GM12878 (cell line): ENCODE results near the gene MEGF11. TPM values are rescaled to one million over a fixed set of nuclear protein-coding genes. Genes with fewer than 3 reads are reported as not detected.

Source experiments
- ATAC-seq: fragments of 200-7000 bp; cut with Tn5 transposase; 3 replicates; pipeline ENCODE4 v1.9.1; 2020; ENCODE audit warnings: mild to moderate bottlenecking, moderate library complexity
- BruUV-seq: library from RNA; stranded (reverse); fragments of 400-500 nt; replicated peaks from 2 replicates; lab custom pipeline; 2021; lab: Mats Ljungman, UMichigan
- CTCF ChIA-PET: fragments of 300-600 bp; sonication (Branson Sonifier 250); formaldehyde crosslinking; extraction: SDS; loops from one replicate; lab custom pipeline; 2021; ENCODE audit warnings: inconsistent platforms; lab: Yijun Ruan, JAX
- POLR2A ChIA-PET: fragments of 350-600 bp; formaldehyde crosslinking; extraction: SDS; loops from one replicate; lab custom pipeline; 2021; ENCODE audit warnings: inconsistent platforms; lab: Charles Lee
- RAD21 ChIA-PET: fragments of 300-600 bp; sonication (Branson Sonifier 250); formaldehyde crosslinking; loops from one replicate; lab custom pipeline; 2023; ENCODE audit warnings: antibody characterized with exemption; ENCODE audit not compliant: unreplicated experiment; lab: Charles Lee
- SMC1A ChIA-PET: fragments of 300-600 bp; sonication (Branson Sonifier 250); formaldehyde crosslinking; loops from one replicate; lab custom pipeline; 2023; ENCODE audit not compliant: unreplicated experiment, uncharacterized antibody; lab: Charles Lee
- DNase-seq: peaks from one replicate; pipeline ENCODE4 v3.0.0-alpha.2; 2011; ENCODE audit warnings: low read depth, low spot score
- FAIRE-seq: peaks from 3 replicates; lab custom pipeline; 2011; peaks lifted over from hg19 to GRCh38; lab: Jason Lieb, UNC
- H2AFZ ChIP-seq: 2 replicates; pipeline ENCODE4 v1.6.0; 2011; ENCODE audit warnings: low read depth, low read length, control low read depth; ENCODE audit not compliant: control insufficient read depth
- H3K27ac ChIP-seq: 2 replicates; pipeline ENCODE4 v1.5.1; 2011; ENCODE audit warnings: control low read depth; ENCODE audit not compliant: control insufficient read depth, insufficient read depth
- H3K27me3 ChIP-seq, 2 experiments: replicated peaks in 1 of 2; 2 replicates each; pipeline versions ENCODE4 v1.6.0 to v1.6.1; 2011; ENCODE audit warnings: low read length in 1 of 2; ENCODE audit not compliant: control insufficient read depth in 2 of 2, insufficient read depth in 2 of 2
- H3K36me3 ChIP-seq, 2 experiments: 2 replicates each; pipeline ENCODE4 v1.5.1; 2011; ENCODE audit warnings: low read length in 1 of 2; ENCODE audit not compliant: control insufficient read depth in 2 of 2, insufficient read depth in 2 of 2
- H3K4me1 ChIP-seq: 2 replicates; pipeline ENCODE4 v1.6.1; 2011; ENCODE audit warnings: mild to moderate bottlenecking, low read length, moderate library complexity, mixed read lengths; ENCODE audit not compliant: control insufficient read depth, insufficient read depth
- H3K4me2 ChIP-seq: 2 replicates; pipeline ENCODE4 v1.6.0; 2011; ENCODE audit warnings: control low read depth; ENCODE audit not compliant: control insufficient read depth, insufficient read depth
- H3K4me3 ChIP-seq: fragments of 200-600 bp; sonication (generic); 2 replicates; pipeline ENCODE4 v1.5.1; 2016
- H3K79me2 ChIP-seq: 2 replicates; pipeline ENCODE4 v1.6.0; 2011; ENCODE audit warnings: low read length; ENCODE audit not compliant: control insufficient read depth, insufficient read depth
- H3K9ac ChIP-seq: 2 replicates; pipeline ENCODE4 v1.8.0; 2011; ENCODE audit warnings: low read length, control low read depth, mixed read lengths; ENCODE audit not compliant: control insufficient read depth, insufficient read depth
- H3K9me3 ChIP-seq: replicated peaks from 3 replicates; pipeline ENCODE4 v1.5.1; 2011; ENCODE audit warnings: mild to moderate bottlenecking, low read length; ENCODE audit not compliant: control insufficient read depth, insufficient read depth
- H4K20me1 ChIP-seq: 2 replicates; pipeline ENCODE4 v1.6.0; 2011; ENCODE audit not compliant: control insufficient read depth, insufficient read depth
- BCL3 ChIP-seq: IDR thresholded peaks from 2 replicates; pipeline ENCODE4 v1.6.1; 2011; ENCODE audit warnings: borderline replicate concordance, low read depth, mild to moderate bottlenecking, moderate library complexity, low read length; ENCODE audit not compliant: insufficient read depth, poor library complexity, severe bottlenecking
- EZH2 ChIP-seq: IDR thresholded peaks from 2 replicates; pipeline ENCODE4 v1.6.1; 2012; ENCODE audit warnings: low read depth, mild to moderate bottlenecking, control low read depth, inconsistent platforms, low read length, borderline replicate concordance; ENCODE audit not compliant: control insufficient read depth
- MLLT1 ChIP-seq: fragments of 450-650 bp; IDR thresholded peaks from 2 replicates; pipeline ENCODE4 v1.6.1; 2016; ENCODE audit warnings: mild to moderate bottlenecking
- NFXL1 ChIP-seq: fragments of 450-650 bp; IDR thresholded peaks from 2 replicates; pipeline ENCODE4 v1.6.1; 2017; ENCODE audit warnings: antibody characterized with exemption, mild to moderate bottlenecking, borderline replicate concordance
- NR2C2 ChIP-seq: IDR thresholded peaks from 2 replicates; pipeline ENCODE4 v1.6.1; 2011; ENCODE audit warnings: borderline replicate concordance, low read depth; ENCODE audit not compliant: control insufficient read depth, insufficient read length
- NRF1 ChIP-seq: conservative IDR thresholded peaks from 2 replicates; pipeline ENCODE4 v1.6.1; 2011; ENCODE audit warnings: mild to moderate bottlenecking, low read depth, low read length, improper control_type of control experiment
- ZNF217 ChIP-seq: fragments of 450-650 bp; IDR thresholded peaks from 2 replicates; pipeline ENCODE4 v1.6.1; 2017; ENCODE audit warnings: antibody characterized with exemption, mild to moderate bottlenecking
- WGBS: methylation state at CpG from one replicate; pipeline ENCODE4 v1.1.6; 2016; ENCODE audit warnings: low lambda C conversion rate; ENCODE audit not compliant: insufficient replicate concordance, insufficient coverage; ENCODE audit errors: missing lambda C conversion rate; 5-methylcytosine and 5-hydroxymethylcytosine counted together
- in situ Hi-C: fragments of 300-500 bp; cut with MboI; formaldehyde crosslinking; loops from 9 replicates; pipeline ENCODE4 v1.14.3; 2018; ENCODE audit warnings: mixed read lengths
- intact Hi-C: fragments of 100-400 bp; cut with micrococcal nuclease; formaldehyde crosslinking; loops from one replicate; pipeline ENCODE4 v1.14.2; 2022; ENCODE audit not compliant: unreplicated experiment
- polyA plus RNA-seq, 11 experiments: library from polyadenylated mRNA; depleted of rRNA in 4 of 11; unstranded in 6 of 11; stranded (reverse) in 5 of 11; fragments of >200 nt; fragmentation: Nextera tagmentation in 4 of 11; fragmentation: Illumina TruSeq in 1 of 11; extraction: Ambion mirVana in 4 of 11; extraction: Trizol in 1 of 11; gene quantifications; 1 replicate in 1 of 11; 2 replicates in 10 of 11; pipeline versions ENCODE4 v1.2.1 to v1.2.3, GENCODE V29; 2011 to 2016; ENCODE audit warnings: inconsistent platforms in 2 of 11, missing spikeins in 2 of 11, low read depth in 1 of 11
- total RNA-seq, 4 experiments: library from RNA; depleted of rRNA in 3 of 4; stranded (reverse); fragments of >200 nt in 3 of 4; fragmentation: Illumina TruSeq in 1 of 4; extraction: Trizol in 1 of 4; gene quantifications; 2 replicates each; pipeline versions ENCODE4 v1.2.1 to v1.2.3, GENCODE V29; 2013 to 2021

MEGF11 gene
- total and polyA plus RNA-seq, 10 of the 15 experiments (the other 5 are each of a cell fraction or from before 2014, with no cell fraction given) = 0.03 to 1.7 (median 0.49) TPM

- no peaks in the 10 kb centered on the region for H4K20me1 ChIP-seq
- no peak overlapping the region for H3K4me2 ChIP-seq
- RAD21 ChIA-PET = no interaction called here
- intact Hi-C loops = no loop called here
- no peak overlapping the region for H2AFZ ChIP-seq
- SMC1A ChIA-PET = no interaction called here
- WGBS = 37% methylated on average over 7 of the region's 7 CpGs
- H3K27me3 ChIP-seq = peaks cover 0 to 4% of the 10 kb centered on the region in 2 experiments; a peak in 3 of 4 replicates
- no peak overlapping the region for H3K4me3 ChIP-seq
- H3K4me1 ChIP-seq = no peaks in the 10 kb centered on the region
- POLR2A ChIA-PET = no interaction called here
- BruUV-seq = no TSS peak
- DNase-seq (no peak), FAIRE-seq (no peak), ATAC-seq (no peak)
- no peak overlapping the region for H3K27ac ChIP-seq
- TF ChIP-seq MLLT1 (no peak), BCL3 (no peak), NR2C2 (no peak), ZNF217 (no peak), NFXL1 (no peak), NRF1 (no peak), EZH2 (no peak)
- H3K9ac ChIP-seq = no peak overlapping the region
- H3K79me2 ChIP-seq = no peaks in the 10 kb centered on the region
- no peaks in the 10 kb centered on the region for H3K36me3 ChIP-seq
- CTCF ChIA-PET = interaction anchor here (0.8 to 1.6 kb wide), 4 partner anchors 10 to 140 kb away, joined by 3 to 6 read pairs (median 4); no protein-coding TSS in a partner anchor
- H3K9me3 ChIP-seq = no peaks in the 10 kb centered on the region
- in situ Hi-C loops = no loop called here
Measured at GRCh38 chr15:66057089-66057488, 196.5 kb downstream of the MEGF11 start.
